HL-60 (cell line): ENCODE results near the gene ATF6.

ENCODE experiments used
- CTCF ChIP-seq: IDR thresholded peaks from one replicate; pipeline ENCODE4 v1.5.1; 2011; ENCODE audit warnings: low read length, control low read depth, inconsistent platforms; ENCODE audit not compliant: insufficient read depth
- POLR2AphosphoS5 ChIP-seq: IDR thresholded peaks from 2 replicates; pipeline ENCODE4 v1.6.1; 2012; ENCODE audit warnings: low read depth
- SPI1 ChIP-seq: IDR thresholded peaks from 2 replicates; pipeline ENCODE4 v1.6.1; 2012; ENCODE audit warnings: low read depth, mild to moderate bottlenecking, borderline replicate concordance
- TF ChIP-seq, protein P1 (sequence below): IDR thresholded peaks from 2 replicates; pipeline ENCODE4 v1.6.1; 2012; ENCODE audit warnings: low read depth; ENCODE audit not compliant: insufficient replicate concordance

- TF ChIP-seq CTCF = no peak
- no peak for TF ChIP-seq SPI1
- TF ChIP-seq, protein P1, sequence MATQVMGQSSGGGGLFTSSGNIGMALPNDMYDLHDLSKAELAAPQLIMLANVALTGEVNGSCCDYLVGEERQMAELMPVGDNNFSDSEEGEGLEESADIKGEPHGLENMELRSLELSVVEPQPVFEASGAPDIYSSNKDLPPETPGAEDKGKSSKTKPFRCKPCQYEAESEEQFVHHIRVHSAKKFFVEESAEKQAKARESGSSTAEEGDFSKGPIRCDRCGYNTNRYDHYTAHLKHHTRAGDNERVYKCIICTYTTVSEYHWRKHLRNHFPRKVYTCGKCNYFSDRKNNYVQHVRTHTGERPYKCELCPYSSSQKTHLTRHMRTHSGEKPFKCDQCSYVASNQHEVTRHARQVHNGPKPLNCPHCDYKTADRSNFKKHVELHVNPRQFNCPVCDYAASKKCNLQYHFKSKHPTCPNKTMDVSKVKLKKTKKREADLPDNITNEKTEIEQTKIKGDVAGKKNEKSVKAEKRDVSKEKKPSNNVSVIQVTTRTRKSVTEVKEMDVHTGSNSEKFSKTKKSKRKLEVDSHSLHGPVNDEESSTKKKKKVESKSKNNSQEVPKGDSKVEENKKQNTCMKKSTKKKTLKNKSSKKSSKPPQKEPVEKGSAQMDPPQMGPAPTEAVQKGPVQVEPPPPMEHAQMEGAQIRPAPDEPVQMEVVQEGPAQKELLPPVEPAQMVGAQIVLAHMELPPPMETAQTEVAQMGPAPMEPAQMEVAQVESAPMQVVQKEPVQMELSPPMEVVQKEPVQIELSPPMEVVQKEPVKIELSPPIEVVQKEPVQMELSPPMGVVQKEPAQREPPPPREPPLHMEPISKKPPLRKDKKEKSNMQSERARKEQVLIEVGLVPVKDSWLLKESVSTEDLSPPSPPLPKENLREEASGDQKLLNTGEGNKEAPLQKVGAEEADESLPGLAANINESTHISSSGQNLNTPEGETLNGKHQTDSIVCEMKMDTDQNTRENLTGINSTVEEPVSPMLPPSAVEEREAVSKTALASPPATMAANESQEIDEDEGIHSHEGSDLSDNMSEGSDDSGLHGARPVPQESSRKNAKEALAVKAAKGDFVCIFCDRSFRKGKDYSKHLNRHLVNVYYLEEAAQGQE = no peak
- no peak for TF ChIP-seq POLR2AphosphoS5
Measured at GRCh38 chr1:161973924-161974845, 208.1 kb downstream of the ATF6 start.
